ENCODE data around the gene RFX4.

GRCh38 chr12:106552228-106552627 lies 30.6 kb upstream of the RFX4 start:
- TF ChIP-seq, protein P1, sequence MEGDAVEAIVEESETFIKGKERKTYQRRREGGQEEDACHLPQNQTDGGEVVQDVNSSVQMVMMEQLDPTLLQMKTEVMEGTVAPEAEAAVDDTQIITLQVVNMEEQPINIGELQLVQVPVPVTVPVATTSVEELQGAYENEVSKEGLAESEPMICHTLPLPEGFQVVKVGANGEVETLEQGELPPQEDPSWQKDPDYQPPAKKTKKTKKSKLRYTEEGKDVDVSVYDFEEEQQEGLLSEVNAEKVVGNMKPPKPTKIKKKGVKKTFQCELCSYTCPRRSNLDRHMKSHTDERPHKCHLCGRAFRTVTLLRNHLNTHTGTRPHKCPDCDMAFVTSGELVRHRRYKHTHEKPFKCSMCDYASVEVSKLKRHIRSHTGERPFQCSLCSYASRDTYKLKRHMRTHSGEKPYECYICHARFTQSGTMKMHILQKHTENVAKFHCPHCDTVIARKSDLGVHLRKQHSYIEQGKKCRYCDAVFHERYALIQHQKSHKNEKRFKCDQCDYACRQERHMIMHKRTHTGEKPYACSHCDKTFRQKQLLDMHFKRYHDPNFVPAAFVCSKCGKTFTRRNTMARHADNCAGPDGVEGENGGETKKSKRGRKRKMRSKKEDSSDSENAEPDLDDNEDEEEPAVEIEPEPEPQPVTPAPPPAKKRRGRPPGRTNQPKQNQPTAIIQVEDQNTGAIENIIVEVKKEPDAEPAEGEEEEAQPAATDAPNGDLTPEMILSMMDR (IDR thresholded peaks at IDR 0.05) = no peak
- no peak for TF ChIP-seq REST (IDR thresholded peaks at IDR 0.05; ENCODE audit: insufficient read depth in 1 of 2, low read depth in 2 of 2, low read length in 1 of 2)

Data from Panc1 (cell line).